TTC549 (cell line): ENCODE results near the gene ISCU.
"Not testable (repeated sequence)": the region's sequence is repeated elsewhere in the genome, so short reads cannot be mapped to it uniquely, and the experiment has no call there.

Experiments used
- FAIRE-seq: peaks from 2 replicates; lab custom pipeline; 2012; peaks lifted over from hg19 to GRCh38; lab: Jason Lieb, UNC

ISCU gene

GRCh38 chr12:108543652-108544051 lies 18.7 kb upstream of the ISCU start:
- FAIRE-seq: no peak

- no peak for FAIRE-seq
Observed at GRCh38 chr12:108547686-108548085, 14.7 kb upstream of the ISCU start.

- no peak for FAIRE-seq
Observed at GRCh38 chr12:108548954-108549521, 13.4 kb upstream of the ISCU start.

DNA sequence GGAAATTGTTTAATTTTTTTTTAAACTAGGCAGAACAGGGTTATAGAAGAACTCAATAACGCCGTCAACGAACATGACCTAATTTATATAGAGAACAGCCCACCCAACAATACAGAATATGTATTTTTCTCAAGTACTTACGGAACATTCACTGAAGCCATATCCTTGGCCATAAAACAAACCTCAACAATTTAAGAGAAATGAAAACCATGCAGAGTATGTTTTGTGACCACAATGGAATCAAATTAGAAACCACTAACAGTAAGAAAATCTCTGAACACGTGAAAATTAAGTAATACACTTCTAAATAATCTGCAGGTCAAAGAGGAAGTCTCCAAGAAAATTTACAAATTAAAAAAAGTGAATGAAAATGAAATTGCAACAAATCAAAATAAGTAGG lies 10.9 kb upstream of the ISCU start:
- FAIRE-seq: no peak

DNA sequence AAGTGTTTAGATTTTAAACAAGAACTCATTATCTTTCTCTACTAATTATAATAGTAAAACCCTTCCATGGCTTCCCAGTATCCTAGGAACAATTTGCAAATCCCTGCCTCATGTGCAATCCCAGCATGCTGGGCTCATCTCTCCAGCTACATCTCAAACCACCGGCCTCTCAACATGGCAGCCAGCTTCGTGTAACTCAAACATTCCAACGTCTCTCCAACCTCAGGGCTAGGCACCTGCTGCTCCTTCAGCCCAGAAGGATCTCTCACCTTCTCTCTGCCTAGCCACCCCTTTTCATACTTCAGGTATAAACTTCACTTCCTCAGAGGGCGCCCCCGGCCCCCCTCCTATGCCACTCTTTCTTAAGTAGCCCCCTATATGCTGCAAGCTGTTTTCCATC lies 8.6 kb upstream of the ISCU start:
- FAIRE-seq: no peak

DNA sequence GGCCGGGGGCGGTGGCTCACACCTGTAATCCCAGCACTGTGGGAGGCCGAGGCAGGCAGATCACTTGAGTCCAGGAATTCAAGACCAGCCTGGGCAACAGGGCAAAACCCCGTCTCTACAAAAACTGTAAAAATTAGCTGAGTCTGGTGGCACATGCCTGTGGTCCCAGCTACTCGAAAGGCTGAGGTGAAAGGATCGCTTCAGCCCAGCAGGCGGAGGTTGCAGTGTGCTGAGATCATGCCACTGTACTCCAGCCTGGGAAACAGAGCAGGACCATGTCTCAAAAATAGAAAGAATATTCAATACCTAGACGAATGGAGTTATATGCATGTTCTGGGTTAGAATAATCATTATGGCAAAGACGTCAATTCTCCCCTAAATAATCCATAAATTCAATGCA lies 7.0 kb upstream of the ISCU start:
- not testable (repeated sequence) for FAIRE-seq

- no peak for FAIRE-seq
Observed at GRCh38 chr12:108559007-108559655, 3.3 kb upstream of the ISCU start.

DNA sequence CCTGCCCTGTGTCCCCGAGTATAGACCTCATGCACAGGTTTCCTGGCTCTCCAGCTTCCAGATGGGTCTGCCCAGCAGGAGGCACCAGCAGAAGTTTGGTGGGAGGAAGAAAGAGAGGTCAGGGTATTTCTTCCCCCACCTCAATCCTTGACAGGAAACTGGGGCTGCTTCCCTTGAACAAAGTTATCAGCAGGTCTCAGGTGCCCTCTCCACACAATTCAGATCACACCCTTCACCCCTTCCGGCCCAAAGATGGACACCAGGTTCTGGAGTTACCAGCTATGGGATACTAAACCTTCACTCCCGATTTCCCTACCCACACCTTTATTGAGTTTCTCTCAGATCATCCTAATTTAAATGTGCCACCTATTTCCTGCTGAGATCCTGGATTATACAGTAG lies 2.6 kb upstream of the ISCU start:
- no peak for FAIRE-seq

DNA sequence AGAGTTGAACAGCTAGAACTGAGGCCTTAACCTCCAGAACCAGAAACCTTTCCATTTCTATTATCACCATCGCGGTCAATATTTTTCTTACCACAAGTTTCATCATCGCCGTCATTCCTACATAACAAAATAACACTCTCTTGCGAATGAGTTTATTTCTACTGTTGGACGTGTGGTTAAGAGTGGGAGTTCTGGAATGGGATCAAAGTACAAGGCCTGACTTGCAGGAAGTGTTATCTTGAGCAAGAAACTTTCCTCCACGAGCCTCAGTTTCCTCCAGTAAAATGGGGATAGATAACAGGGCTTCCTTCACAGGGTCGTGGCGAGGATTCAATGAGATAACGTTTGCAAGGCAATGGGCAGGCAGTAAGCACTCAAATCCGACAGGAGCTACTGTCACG lies 2.1 kb upstream of the ISCU start:
- FAIRE-seq: no peak

GRCh38 chr12:108560752-108561719 lies 1.4 kb upstream of the ISCU start, which contains the start of gene SART3:
Gene SART3 (minus strand): TSS chr12:108561173. CDS start chr12:108561154, 19 bp downstream.
- peak; percentile 32 for FAIRE-seq

DNA sequence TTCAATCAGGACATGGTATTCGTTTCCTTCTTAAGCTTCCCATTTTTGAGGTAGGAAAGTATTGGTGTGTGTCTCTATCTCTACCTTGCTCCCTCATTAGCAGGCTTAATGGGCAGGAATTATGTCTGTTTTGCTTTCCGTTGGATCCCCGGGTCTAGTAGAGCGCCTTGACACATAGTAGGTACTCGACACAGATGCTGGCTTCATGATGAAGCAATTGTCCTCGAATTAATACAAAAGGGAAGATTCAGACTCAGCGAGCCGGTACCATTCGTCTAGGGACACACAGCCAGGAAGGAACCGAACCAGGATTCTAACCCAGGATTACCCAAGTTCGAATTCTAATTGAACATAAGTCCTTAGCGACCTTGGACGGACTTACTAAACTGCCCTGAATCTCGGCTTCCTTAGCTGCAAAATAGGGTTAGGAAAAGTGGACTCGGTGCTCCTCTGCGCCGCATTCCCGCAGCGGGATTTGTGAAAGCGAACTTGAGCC lies 496 bp upstream of the ISCU start:
- FAIRE-seq: no peak

GRCh38 chr12:108563136-108563803 lies 874 bp downstream of the ISCU start:
- FAIRE-seq: no peak

- no peak for FAIRE-seq
Observed at GRCh38 chr12:108563804-108564151, 1.4 kb downstream of the ISCU start.

DNA sequence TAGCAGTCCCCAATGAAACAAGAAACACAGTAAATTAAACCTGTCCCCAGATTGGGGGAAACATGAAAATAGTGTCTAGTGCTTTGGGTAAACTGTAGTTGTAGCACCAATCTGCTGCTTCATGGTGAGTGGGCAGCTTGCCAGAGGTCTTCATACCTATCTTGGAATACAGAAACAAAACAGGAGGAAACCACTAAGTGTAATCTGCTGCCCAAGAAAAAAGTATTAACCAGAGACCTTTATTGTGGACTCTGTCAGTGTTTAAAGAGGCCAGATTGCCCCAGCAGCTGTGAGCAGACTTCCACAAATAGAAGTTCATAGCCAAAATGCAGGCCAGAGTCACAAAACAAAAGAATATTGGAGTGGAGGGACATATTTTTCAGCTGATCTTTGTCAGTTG lies 2.3 kb downstream of the ISCU start:
- FAIRE-seq: no peak

- no peak for FAIRE-seq
Observed at GRCh38 chr12:108565146-108565545, 2.8 kb downstream of the ISCU start.

DNA sequence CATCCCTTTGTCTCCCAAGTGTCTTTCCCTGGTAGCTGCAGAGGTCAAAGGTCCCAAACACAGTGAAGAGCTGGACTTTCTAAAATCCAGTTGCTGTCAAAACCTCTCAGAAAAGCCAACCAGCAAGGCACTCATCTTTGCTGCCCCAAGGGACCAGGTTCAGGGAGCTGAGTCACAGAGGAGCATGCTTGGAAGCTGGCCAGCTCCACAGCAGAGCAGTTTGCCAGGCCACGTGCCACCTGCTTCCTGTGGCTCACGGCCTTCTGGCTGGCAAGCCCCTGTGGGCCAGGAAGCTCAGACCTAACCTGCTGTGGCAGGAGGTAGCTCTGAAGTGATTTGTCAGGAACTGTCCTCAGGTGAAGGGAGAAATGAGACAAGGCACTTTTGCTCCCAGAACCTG lies 3.6 kb downstream of the ISCU start:
- no peak for FAIRE-seq

- FAIRE-seq: no peak
Observed at GRCh38 chr12:108566452-108566851, 4.1 kb downstream of the ISCU start.

DNA sequence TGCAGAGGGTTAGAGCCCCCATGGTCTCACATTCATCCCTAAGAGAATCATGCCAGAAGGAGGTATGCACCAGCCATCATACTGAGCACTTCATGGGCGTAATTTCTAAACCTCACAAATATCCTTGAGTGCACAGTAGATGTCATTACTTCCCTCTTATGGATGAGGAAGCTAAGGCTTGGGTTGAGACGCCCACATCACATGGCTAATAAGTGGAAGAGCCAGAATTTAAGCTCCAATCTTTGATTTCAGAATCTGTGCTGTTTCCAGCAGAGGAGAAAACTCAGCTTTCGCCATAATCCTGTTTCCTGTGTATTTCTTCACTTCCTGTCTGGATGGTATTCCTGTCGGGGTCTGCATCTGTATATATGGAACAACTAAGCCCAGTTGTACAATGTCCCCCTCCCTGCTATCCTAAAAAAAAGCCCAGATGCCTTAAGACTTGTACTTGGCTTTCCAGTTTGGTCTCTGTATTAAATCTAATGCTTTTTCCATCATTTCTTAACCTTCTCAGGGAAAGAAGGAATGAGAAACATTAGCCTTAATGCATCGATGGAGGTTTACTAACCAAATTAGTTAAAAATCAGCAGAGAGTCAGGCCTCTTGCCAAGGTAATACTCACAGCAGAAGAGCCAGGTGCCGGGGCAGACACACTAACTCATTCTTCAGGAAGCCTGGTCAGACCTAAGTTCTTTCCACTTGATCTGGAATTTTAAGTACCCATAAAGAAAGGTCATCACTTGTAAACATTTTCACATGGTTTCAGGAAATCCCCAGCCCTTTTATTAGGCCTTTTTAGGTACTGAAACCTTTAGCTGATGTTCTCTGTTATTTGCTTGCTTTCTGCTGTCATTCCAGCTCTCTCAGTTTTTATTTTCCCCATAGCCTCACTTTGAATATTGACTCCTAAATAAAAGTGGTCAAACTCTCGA lies 5.3 kb downstream of the ISCU start:
- FAIRE-seq: no peak

DNA sequence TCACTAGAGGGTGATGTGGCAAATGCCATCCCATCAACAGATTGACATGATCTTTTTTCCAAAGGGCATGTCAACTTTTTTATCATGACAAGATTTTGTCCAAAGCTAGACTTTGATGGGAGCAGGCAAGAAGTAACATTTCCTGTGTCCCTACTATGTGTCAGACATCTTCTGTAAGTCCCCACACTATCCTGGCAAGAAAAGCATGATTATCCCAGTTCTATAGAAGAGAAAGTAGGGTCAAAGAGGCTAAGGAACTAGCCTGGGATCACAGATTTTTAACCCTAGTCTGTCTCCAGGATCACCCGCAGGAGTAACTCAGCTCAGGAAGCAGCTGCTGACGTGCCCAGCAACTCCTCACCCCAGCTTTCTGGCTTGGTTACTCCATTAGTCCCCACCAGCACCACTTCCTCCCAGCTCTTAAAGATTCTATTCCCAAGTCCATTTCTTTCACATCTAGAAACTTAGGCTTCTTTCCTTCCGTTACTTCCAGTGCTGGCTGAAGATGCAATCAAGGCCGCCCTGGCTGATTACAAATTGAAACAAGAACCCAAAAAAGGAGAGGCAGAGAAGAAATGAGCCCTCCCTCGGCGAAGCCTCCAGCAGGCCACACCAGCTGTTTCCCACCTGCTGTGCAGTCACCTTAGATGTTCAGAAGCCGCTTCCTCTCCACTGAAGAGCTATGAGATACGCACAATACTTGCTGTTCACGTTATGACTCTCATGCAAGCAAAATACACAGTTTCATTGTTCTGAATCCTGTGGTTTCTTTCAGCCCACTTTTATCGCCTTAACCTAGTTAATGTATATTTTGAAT lies 6.2 kb downstream of the ISCU start:
- FAIRE-seq: no peak
